ENCODE measurements around the gene FAM177B. TPM values are rescaled to one million over a fixed set of nuclear protein-coding genes. Genes with fewer than 3 reads are reported as not detected.
A peak's percentile ranks its signal among the peaks of the same experiment; 100 is the strongest.

The FAM177B gene
- total and polyA plus RNA-seq, 5 donors, result 0.14 to 0.28 TPM; not detected in 3

- intact Hi-C loops (cut with DNase I), result loop anchor here in 1 of 4 donors (10.0 kb wide), 1 partner anchor 68 kb away; no protein-coding TSS in a partner anchor
- peak within 1 kb of the TSS; percentile 72 for H3K4me3 ChIP-seq (ENCODE audit: low read length)
- peak within 1 kb of the TSS; percentile 91 for H3K27ac ChIP-seq (ENCODE audit: low read length)
- 3% methylated on average over 54 of the region's 62 CpGs for whole genome bisulfite sequencing
- ATAC-seq, result peak; percentile 96 to 97
- peak; percentile 96 to 99 (median 98) for DNase-seq
- no peaks in the 10 kb centered on the region for H3K4me1 ChIP-seq (ENCODE audit: control insufficient read depth, insufficient read depth, low read length)
- no peaks in the 10 kb centered on the region for H3K9me3 ChIP-seq (ENCODE audit: control insufficient read depth, low read length)
- H3K27me3 ChIP-seq (ENCODE audit: control insufficient read depth, insufficient read depth), result no peaks in the 10 kb centered on the region
These were observed 24.5 kb upstream of the FAM177B start, which contains the start of the genes AIDA and BROX for GRCh38 chr1:222712253-222713090. Gene AIDA (minus strand): TSS chr1:222712491. CDS start chr1:222712317, 174 bp downstream. Gene BROX (plus strand): TSS chr1:222712564. CDS start chr1:222715700, 3,136 bp downstream.

DNA sequence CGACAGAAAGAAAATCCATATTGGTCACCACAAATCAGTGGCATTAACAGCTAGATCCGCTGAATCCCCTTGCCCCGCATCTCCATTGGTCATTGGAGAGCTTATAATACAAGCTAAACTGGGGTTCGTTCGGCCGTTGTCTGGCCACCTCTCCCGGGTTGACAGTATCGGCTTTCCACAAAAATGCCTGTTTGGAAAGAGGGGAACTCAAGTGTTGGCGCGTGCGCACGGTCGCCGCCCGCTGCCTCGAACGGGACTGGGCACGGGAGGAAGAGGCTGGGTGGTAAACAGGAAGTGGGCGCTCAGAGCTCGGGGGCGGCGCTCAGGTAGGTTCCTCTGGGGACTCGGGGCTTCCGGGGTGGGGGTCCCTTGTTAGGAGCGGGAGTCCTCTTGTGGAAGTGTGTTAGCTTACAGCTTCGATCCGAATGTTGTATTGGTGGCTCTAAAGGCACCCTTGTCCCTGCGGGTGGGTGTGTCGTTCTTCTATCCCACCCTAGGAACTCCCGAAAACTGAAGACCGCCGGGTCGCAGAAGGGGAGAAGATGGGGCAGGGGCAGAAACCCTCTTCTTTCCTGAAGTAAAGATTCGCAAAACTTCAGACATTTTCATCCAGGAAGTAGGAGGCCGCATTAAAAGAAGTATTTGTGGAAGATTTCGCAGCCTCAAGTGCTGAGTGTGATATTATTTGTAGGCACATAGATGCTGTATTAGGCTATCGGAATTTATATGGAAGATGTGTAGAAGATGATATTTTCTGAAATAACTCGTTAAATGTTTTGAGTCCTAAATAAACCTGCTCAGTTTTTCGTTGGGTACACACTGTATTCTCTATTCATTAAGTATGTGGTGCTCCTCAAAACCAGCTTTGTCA lies 23.7 kb upstream of the FAM177B start:
- H3K9me3 ChIP-seq (ENCODE audit: control insufficient read depth, low read length), result no peaks in the 10 kb centered on the region
- H3K4me3 ChIP-seq (ENCODE audit: low read length), result peak overlapping the region; percentile 72
- ATAC-seq (peak; percentile 90 to 92), DNase-seq (peak; percentile 93 to 98 (median 96))
- H3K4me1 ChIP-seq (ENCODE audit: control insufficient read depth, insufficient read depth, low read length), result no peaks in the 10 kb centered on the region
- H3K27ac ChIP-seq (ENCODE audit: low read length), result peak overlapping the region; percentile 89
- H3K27me3 ChIP-seq (ENCODE audit: control insufficient read depth, insufficient read depth), result no peaks in the 10 kb centered on the region
- intact Hi-C loops (cut with DNase I), result loop anchor here in 1 of 4 donors (10.0 kb wide), 1 partner anchor 69 kb away; no protein-coding TSS in a partner anchor
- WGBS, result under 1% methylated on average over 39 of the region's 39 CpGs

DNA sequence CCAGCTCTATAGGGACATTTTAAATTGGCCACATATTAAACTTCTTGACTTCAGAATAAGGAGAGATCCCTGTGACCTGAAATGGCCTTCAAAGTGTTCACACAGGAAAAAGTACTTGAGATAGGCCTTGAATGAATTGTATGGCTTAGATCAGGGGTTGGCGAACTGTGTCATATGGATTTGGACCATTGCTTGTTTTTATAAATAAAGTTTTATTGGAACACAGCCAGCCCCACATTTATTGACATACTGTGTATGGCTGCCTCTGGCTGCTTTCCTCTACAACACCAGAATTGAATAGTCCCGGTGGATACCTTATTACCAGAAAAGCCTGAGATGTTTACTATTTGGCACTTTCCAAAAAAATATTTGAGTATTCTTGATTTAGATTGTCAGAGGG lies 20.6 kb upstream of the FAM177B start:
- DNase-seq (no peak), ATAC-seq (no peak)
- WGBS, result 96% methylated on average over 2 of the region's 2 CpGs
- Histone ChIP-seq H3K27me3 (ENCODE audit: control insufficient read depth, insufficient read depth) (no peaks in the 10 kb centered on the region), H3K4me1 (ENCODE audit: control insufficient read depth, insufficient read depth, low read length) (no peaks in the 10 kb centered on the region), H3K27ac (ENCODE audit: low read length) (no peak overlapping the region), H3K4me3 (ENCODE audit: low read length) (no peak overlapping the region), H3K9me3 (ENCODE audit: control insufficient read depth, low read length) (no peaks in the 10 kb centered on the region)
- intact Hi-C loops (cut with DNase I), result loop anchor here in 1 of 4 donors (10.0 kb wide), 1 partner anchor 72 kb away; no protein-coding TSS in a partner anchor

DNA sequence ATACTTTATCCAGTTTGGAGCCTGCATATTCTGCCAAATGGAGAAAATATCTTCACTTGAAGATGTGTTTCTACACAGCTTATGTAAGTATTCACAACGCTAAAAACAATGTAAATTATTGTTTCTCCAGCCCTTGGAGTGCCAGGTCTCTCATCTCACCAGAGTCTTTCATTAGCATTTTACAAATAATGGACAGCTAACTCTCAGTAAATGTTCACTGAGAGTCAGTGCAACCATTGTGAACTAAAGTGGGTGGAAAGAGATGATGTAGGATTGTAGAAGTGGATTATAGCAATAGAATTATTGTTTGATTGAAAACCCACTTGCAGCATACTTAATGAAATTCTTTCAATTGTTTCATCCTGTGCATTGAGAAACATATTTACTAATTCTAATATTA lies 8.3 kb upstream of the FAM177B start:
- no peak for DNase-seq
- H3K9me3 ChIP-seq (ENCODE audit: control insufficient read depth, low read length), result no peaks in the 10 kb centered on the region
- H3K27ac ChIP-seq (ENCODE audit: low read length), result no peak overlapping the region
- intact Hi-C loops (cut with DNase I), result no loop called here
- H3K4me1 ChIP-seq (ENCODE audit: control insufficient read depth, insufficient read depth, low read length), result no peaks in the 10 kb centered on the region
- no peak overlapping the region for H3K4me3 ChIP-seq (ENCODE audit: low read length)
- no peaks in the 10 kb centered on the region for H3K27me3 ChIP-seq (ENCODE audit: control insufficient read depth, insufficient read depth)
- 84% methylated on average over 1 of the region's 1 CpG for WGBS
- no peak for ATAC-seq

- intact Hi-C loops (cut with DNase I), result loop anchor here in 1 of 4 donors (10.0 kb wide), 1 partner anchor 354 kb away; no protein-coding TSS in a partner anchor
- Histone ChIP-seq H3K4me3 (ENCODE audit: low read length) (no peak overlapping the region), H3K9me3 (ENCODE audit: control insufficient read depth, low read length) (no peaks in the 10 kb centered on the region), H3K27ac (ENCODE audit: low read length) (no peak overlapping the region), H3K4me1 (ENCODE audit: control insufficient read depth, insufficient read depth, low read length) (no peaks in the 10 kb centered on the region), H3K27me3 (ENCODE audit: control insufficient read depth, insufficient read depth) (no peaks in the 10 kb centered on the region)
- WGBS, result 83% methylated on average over 1 of the region's 1 CpG
- DNase-seq (no peak), ATAC-seq (no peak)
These were observed 6.1 kb upstream of the FAM177B start for GRCh38 chr1:222730866-222731265.

DNA sequence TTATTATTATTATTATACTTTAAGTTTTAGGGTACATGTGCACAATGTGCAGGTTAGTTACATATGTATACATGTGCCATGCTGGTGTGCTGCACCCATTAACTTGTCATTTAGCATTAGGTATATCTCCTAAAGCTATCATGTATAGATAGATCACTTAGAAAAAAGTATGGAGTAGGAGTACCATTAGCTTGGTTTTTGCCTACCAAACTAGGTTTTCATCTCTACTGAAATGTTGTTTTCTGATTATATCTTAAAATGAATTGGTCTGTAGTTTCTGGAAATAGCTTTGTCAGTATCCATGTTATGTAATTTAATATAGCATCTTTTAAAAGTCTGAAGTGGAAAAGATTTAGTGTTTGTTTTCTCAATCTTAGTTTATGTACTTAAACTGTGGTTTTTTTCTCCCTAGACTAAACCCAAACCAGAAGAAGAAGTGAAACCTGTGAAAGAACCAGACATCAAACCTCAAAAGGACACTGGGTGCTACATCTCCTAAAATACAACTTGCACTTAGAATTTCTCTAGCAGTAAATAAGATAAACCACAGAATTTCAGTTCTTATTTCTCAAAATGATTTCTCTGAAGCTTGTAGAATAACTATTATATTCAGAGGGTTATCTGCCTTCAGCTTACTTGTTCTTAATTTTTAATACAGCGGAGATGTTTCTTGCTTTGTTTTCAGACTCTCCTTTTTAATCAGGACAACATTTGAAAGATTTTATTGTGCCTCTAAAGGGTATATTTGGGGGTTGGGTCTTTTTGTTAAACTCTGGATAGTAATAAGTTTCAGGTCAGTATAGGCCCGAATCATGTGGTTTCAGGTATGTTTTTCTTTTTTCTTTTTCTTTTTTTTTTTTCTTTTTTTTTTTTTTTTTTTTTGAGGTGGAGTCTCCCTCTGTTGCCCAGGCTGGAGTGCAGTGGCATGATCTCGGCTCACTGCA lies 4.5 kb upstream of the FAM177B start:
- H3K4me3 ChIP-seq (ENCODE audit: low read length), result no peak overlapping the region
- no peaks in the 10 kb centered on the region for H3K4me1 ChIP-seq (ENCODE audit: control insufficient read depth, insufficient read depth, low read length)
- WGBS, result 87% methylated on average over 3 of the region's 3 CpGs
- no peaks in the 10 kb centered on the region for H3K27me3 ChIP-seq (ENCODE audit: control insufficient read depth, insufficient read depth)
- DNase-seq (no peak), ATAC-seq (no peak)
- intact Hi-C loops (cut with DNase I), result loop anchor here in 1 of 4 donors (10.0 kb wide), 1 partner anchor 352 kb away; no protein-coding TSS in a partner anchor
- no peak overlapping the region for H3K27ac ChIP-seq (ENCODE audit: low read length)
- no peaks in the 10 kb centered on the region for H3K9me3 ChIP-seq (ENCODE audit: control insufficient read depth, low read length)

GRCh38 chr1:222734740-222735139 lies 2.3 kb upstream of the FAM177B start:
- intact Hi-C loops (cut with DNase I), result loop anchor here in 2 of 4 donors (5.0 to 10.0 kb wide), 2 partner anchors 348 to 350 kb away; no protein-coding TSS in a partner anchor
- no peaks in the 10 kb centered on the region for H3K4me1 ChIP-seq (ENCODE audit: control insufficient read depth, insufficient read depth, low read length)
- DNase-seq, result no peak
- no peak overlapping the region for H3K27ac ChIP-seq (ENCODE audit: low read length)
- no peak for ATAC-seq
- H3K4me3 ChIP-seq (ENCODE audit: low read length), result no peak overlapping the region
- H3K27me3 ChIP-seq (ENCODE audit: control insufficient read depth, insufficient read depth), result no peaks in the 10 kb centered on the region
- H3K9me3 ChIP-seq (ENCODE audit: control insufficient read depth, low read length), result no peaks in the 10 kb centered on the region
- 85% methylated on average over 1 of the region's 1 CpG for WGBS

GRCh38 chr1:222736470-222736869 lies 532 bp upstream of the FAM177B start:
- intact Hi-C loops (cut with DNase I), result loop anchor here in 2 of 4 donors (5.0 to 10.0 kb wide), 2 partner anchors 346 to 348 kb away; no protein-coding TSS in a partner anchor
- no peaks in the 10 kb centered on the region for H3K9me3 ChIP-seq (ENCODE audit: control insufficient read depth, low read length)
- no peaks in the 10 kb centered on the region for H3K27me3 ChIP-seq (ENCODE audit: control insufficient read depth, insufficient read depth)
- H3K4me3 ChIP-seq (ENCODE audit: low read length), result no peak overlapping the region
- no peaks in the 10 kb centered on the region for H3K4me1 ChIP-seq (ENCODE audit: control insufficient read depth, insufficient read depth, low read length)
- DNase-seq (no peak), ATAC-seq (no peak)
- H3K27ac ChIP-seq (ENCODE audit: low read length), result no peak overlapping the region
- 72% methylated on average over 5 of the region's 5 CpGs for WGBS

DNA sequence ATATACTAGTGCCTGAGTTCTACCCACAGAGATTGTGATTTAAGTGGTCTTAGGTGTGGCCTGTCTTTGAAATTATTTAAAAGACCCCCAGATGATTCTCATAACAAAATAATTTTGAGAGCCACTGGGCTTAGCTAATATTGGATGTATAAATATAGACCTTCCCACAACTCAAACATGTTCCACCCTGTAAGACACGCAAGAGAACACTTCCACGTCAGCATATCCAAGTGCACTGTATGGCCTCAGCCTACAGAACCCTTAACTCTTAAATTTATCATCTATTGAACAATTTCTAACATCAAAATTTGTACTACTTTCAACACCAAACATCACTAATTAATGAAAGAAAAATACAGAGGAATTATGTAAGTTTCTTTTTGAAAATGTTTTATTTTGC lies 2.5 kb downstream of the FAM177B start:
- Histone ChIP-seq H3K4me1 (ENCODE audit: control insufficient read depth, insufficient read depth, low read length) (no peaks in the 10 kb centered on the region), H3K4me3 (ENCODE audit: low read length) (no peak overlapping the region), H3K9me3 (ENCODE audit: control insufficient read depth, low read length) (no peaks in the 10 kb centered on the region), H3K27ac (ENCODE audit: low read length) (no peak overlapping the region), H3K27me3 (ENCODE audit: control insufficient read depth, insufficient read depth) (no peaks in the 10 kb centered on the region)
- ATAC-seq (no peak), DNase-seq (no peak)
- WGBS, result 85% methylated on average over 2 of the region's 2 CpGs
- intact Hi-C loops (cut with DNase I), result loop anchor here in 3 of 4 donors (2.0 to 10.0 kb wide), 3 partner anchors 341 to 345 kb away; no protein-coding TSS in a partner anchor

DNA sequence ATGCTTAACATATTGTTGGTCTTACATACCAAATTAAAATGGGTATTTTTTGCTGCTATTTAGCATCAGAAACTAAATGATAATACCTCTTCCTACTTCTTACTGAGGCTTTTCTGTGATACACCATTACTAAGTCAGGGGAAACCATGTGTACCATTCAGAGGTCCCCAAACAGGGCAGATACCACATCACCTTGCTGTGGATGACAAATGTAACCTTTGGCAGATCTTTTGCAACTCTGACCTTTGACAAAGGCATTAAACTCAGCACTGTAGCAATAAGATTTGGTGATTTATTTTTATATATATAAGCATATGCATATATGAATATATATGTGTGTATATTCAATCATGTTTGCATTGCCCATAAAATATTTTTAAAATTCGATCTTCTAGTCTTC lies 2.9 kb downstream of the FAM177B start:
- Histone ChIP-seq H3K4me3 (ENCODE audit: low read length) (no peak overlapping the region), H3K27me3 (ENCODE audit: control insufficient read depth, insufficient read depth) (no peaks in the 10 kb centered on the region), H3K4me1 (ENCODE audit: control insufficient read depth, insufficient read depth, low read length) (no peaks in the 10 kb centered on the region), H3K27ac (ENCODE audit: low read length) (no peak overlapping the region), H3K9me3 (ENCODE audit: control insufficient read depth, low read length) (no peaks in the 10 kb centered on the region)
- WGBS, result 78% methylated on average over 1 of the region's 1 CpG
- ATAC-seq, result no peak
- no peak for DNase-seq
- intact Hi-C loops (cut with DNase I), result loop anchor here (2.0 to 10.0 kb wide), 4 partner anchors 341 to 347 kb away; no protein-coding TSS in a partner anchor
